ENCODE data around the gene PTPN4. TPM values are rescaled to one million over a fixed set of nuclear protein-coding genes. Genes with fewer than 3 reads are reported as not detected.

PTPN4 gene
- total and polyA plus RNA-seq, 2 of the 8 experiments (the other 6 are each of a cell fraction or from before 2014, with no cell fraction given), result 28.5 to 105 TPM

GRCh38 chr2:119846021-119846420 lies 86.3 kb downstream of the PTPN4 start:
- DNase-seq (ENCODE audit: low read depth in 1 of 2, low spot score in 2 of 2), result no peak
- Histone ChIP-seq H3K18ac (ENCODE audit: extremely low read depth, low read length) (no peak overlapping the region), H3K56ac (replicated peaks; ENCODE audit: insufficient read length, low read depth, low read length) (no peak overlapping the region), H3K36me3 (ENCODE audit: control insufficient read depth in 2 of 4, insufficient read depth in 4 of 4, low read length in 3 of 4) (peaks cover 0 to 6% (median 2%) of the 10 kb centered on the region in 4 experiments; a peak in 3 of 8 replicates), H3K23ac (ENCODE audit: insufficient read length) (no peak overlapping the region), H2BK20ac (ENCODE audit: low read length) (no peak overlapping the region), H2AFZ (ENCODE audit: low read length) (no peak overlapping the region), H3K27me3 (replicated peaks in 1 of 4; ENCODE audit: control insufficient read depth in 3 of 4, extremely low read depth in 1 of 4, insufficient read depth in 3 of 4, low read length in 3 of 4) (no peaks in the 10 kb centered on the region), H2BK5ac (ENCODE audit: low read depth, low read length) (no peak overlapping the region), H3K23me2 (ENCODE audit: low read depth, low read length) (no peaks in the 10 kb centered on the region), H4K8ac (ENCODE audit: extremely low read depth, insufficient read depth, low read length) (no peak overlapping the region), H4K5ac (ENCODE audit: insufficient read length, low read depth, low read length) (no peak overlapping the region), H3K27ac (ENCODE audit: low read depth, low read length) (no peak overlapping the region), H4K91ac (replicated peaks; ENCODE audit: insufficient read length, low read length) (no peak overlapping the region), H3K79me2 (ENCODE audit: control insufficient read depth in 1 of 2, insufficient read depth in 2 of 2, low read length in 2 of 2) (peaks cover 5 to 75% of the 10 kb centered on the region in 2 experiments; a peak in 3 of 4 replicates), H3K4ac (replicated peaks; ENCODE audit: insufficient read length, low read depth, low read length) (no peak overlapping the region), H2BK12ac (ENCODE audit: low read depth, low read length) (no peak overlapping the region), H2BK15ac (ENCODE audit: low read length) (no peak overlapping the region), H3K4me2 (ENCODE audit: insufficient read depth in 1 of 2, low read depth in 2 of 2, low read length in 2 of 2) (no peak overlapping the region), H3K14ac (ENCODE audit: insufficient read length) (no peak overlapping the region), H3K79me1 (ENCODE audit: low read depth, low read length) (0 out of 2 replicates have a peak, but pooled peaks cover 4% of the 10 kb centered on the region), H4K20me1 (replicated peaks in 1 of 2; ENCODE audit: control insufficient read depth in 1 of 2, insufficient read depth in 2 of 2, low read length in 2 of 2) (peaks cover 0 to 4% of the 10 kb centered on the region in 2 experiments), H3K9me3 (ENCODE audit: insufficient read depth in 2 of 2, low read depth in 1 of 2, low read length in 1 of 2) (peaks cover 6 to 7% of the 10 kb centered on the region in 2 experiments; a peak in 2 of 4 replicates), H2AK5ac (ENCODE audit: low read depth, low read length) (no peak overlapping the region), H2BK120ac (replicated peaks; ENCODE audit: low read depth, low read length) (no peak overlapping the region), H3K4me1 (replicated peaks in 1 of 4; ENCODE audit: control insufficient read depth in 3 of 4, insufficient read depth in 4 of 4, low read length in 3 of 4) (peaks cover 0 to 7% (median 2%) of the 10 kb centered on the region in 4 experiments; a peak in 5 of 7 replicates), H3K4me3 (ENCODE audit: extremely low read depth in 1 of 4, insufficient read depth in 2 of 4, low read depth in 3 of 4, low read length in 4 of 4) (no peak overlapping the region), H3K9ac (replicated peaks in 1 of 4; ENCODE audit: extremely low read depth in 1 of 4, low read depth in 3 of 4, low read length in 3 of 4) (no peak overlapping the region)
- 97% methylated on average over 3 of the region's 3 CpGs; no CpG with 5 or more reads in 1 of the 2 experiments for WGBS, 2 experiments (ENCODE audit: extremely low coverage in 1 of 2, insufficient coverage in 1 of 2, insufficient read length in 1 of 2, insufficient replicate concordance in 2 of 2, low coverage in 1 of 2, low lambda C conversion rate in 2 of 2, missing lambda C conversion rate in 1 of 2)
- TF ChIP-seq BRCA1 (IDR thresholded peaks at IDR 0.05; ENCODE audit: low read depth, low read length) (no peak), ASH2L (IDR thresholded peaks at IDR 0.05; ENCODE audit: low read length) (no peak), CHD1 (IDR thresholded peaks at IDR 0.05; ENCODE audit: low read depth, low read length) (no peak), KDM1A (IDR thresholded peaks at IDR 0.05; ENCODE audit: borderline replicate concordance, low read length) (no peak), TCF12 (IDR thresholded peaks at IDR 0.05; ENCODE audit: low read depth, low read length) (no peak), CREB1 (IDR thresholded peaks at IDR 0.05) (no peak), CBX5 (IDR thresholded peaks at IDR 0.05; ENCODE audit: low read depth, low read length) (no peak), SP4 (IDR thresholded peaks at IDR 0.05; ENCODE audit: low read length) (no peak), SUZ12 (IDR thresholded peaks at IDR 0.05; ENCODE audit: low read length) (no peak), SIRT6 (IDR thresholded peaks at IDR 0.05; ENCODE audit: low read length) (no peak)
- FAIRE-seq, result no peak
- POLR2A ChIA-PET (ENCODE audit: partially characterized antibody), result no interaction called here
- CTCF ChIA-PET (ENCODE audit: partially characterized antibody), result interaction anchor here (0.7 kb wide), 1 partner anchor 338 kb away, joined by 3 read pairs; no protein-coding TSS in a partner anchor

All from H1 (cell line).